ENCODE data around the gene ZNF143.

- TF ChIP-seq CTCF (IDR thresholded peaks at IDR 0.05; ENCODE audit: insufficient read depth, low read length) (peak; percentile 94), REST (IDR thresholded peaks at IDR 0.05; ENCODE audit: insufficient replicate concordance, low read depth) (no peak), POLR2AphosphoS5 (IDR thresholded peaks at IDR 0.05; ENCODE audit: low read depth) (peak; percentile 62; the same call in 1 of the 2 replicates)
These were observed 74.5 kb downstream of the ZNF143 start for GRCh38 chr11:9535189-9535781.
